Endothelial cell of umbilical vein (primary cell): ENCODE results near the gene TAS2R41.

Experiments
- EZH2 ChIP-seq: IDR thresholded peaks from 2 replicates; pipeline ENCODE4 v1.6.1; 2012; ENCODE audit warnings: borderline replicate concordance, low read depth, mild to moderate bottlenecking, moderate library complexity, low read length, inconsistent platforms; ENCODE audit not compliant: severe bottlenecking
- JUN ChIP-seq: IDR thresholded peaks from 2 replicates; pipeline ENCODE4 v1.6.1; 2011; ENCODE audit warnings: borderline replicate concordance, low read depth; ENCODE audit not compliant: insufficient read length, insufficient read depth
- POLR2A ChIP-seq: IDR thresholded peaks from 2 replicates; pipeline ENCODE4 v1.6.1; 2012; ENCODE audit warnings: low read depth, mild to moderate bottlenecking, control low read depth, low read length
- POLR2AphosphoS5 ChIP-seq: IDR thresholded peaks from 2 replicates; pipeline ENCODE4 v1.6.1; 2012; ENCODE audit warnings: low read depth, mild to moderate bottlenecking, control low read depth, low read length, moderate library complexity; ENCODE audit not compliant: insufficient read depth
- TF ChIP-seq, protein P1 (sequence below), 2 donors: IDR thresholded peaks; 1 replicate in 1 of 2; 2 replicates in 1 of 2; pipeline ENCODE4 v1.5.1; 2011; ENCODE audit warnings: low read length in 2 of 2, mild to moderate bottlenecking in 2 of 2, moderate library complexity in 2 of 2, control low read depth in 1 of 2, inconsistent platforms in 1 of 2, low read depth in 1 of 2; ENCODE audit not compliant: insufficient read depth in 1 of 2; ENCODE audit errors: extremely low read depth in 1 of 2

DNA sequence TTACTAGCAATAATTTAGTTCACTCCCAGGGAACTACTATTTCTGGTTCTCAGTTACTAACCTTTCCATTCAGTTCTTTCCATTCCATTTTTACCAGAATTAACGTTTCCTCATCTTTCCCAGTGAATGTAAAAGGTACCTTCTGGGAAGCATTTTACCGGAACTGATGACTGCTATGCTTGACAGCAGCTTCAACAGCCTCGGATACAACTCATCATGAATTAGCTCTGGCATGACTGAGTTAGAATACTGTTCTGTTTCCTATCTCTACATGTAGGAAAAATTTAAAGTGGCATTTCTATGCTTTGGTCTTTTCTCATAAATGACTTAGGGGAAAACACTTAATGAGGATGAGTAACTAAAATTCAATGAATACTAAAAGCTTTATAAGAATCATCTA lies 18.6 kb downstream of the TAS2R41 start:
- TF ChIP-seq, protein P1, sequence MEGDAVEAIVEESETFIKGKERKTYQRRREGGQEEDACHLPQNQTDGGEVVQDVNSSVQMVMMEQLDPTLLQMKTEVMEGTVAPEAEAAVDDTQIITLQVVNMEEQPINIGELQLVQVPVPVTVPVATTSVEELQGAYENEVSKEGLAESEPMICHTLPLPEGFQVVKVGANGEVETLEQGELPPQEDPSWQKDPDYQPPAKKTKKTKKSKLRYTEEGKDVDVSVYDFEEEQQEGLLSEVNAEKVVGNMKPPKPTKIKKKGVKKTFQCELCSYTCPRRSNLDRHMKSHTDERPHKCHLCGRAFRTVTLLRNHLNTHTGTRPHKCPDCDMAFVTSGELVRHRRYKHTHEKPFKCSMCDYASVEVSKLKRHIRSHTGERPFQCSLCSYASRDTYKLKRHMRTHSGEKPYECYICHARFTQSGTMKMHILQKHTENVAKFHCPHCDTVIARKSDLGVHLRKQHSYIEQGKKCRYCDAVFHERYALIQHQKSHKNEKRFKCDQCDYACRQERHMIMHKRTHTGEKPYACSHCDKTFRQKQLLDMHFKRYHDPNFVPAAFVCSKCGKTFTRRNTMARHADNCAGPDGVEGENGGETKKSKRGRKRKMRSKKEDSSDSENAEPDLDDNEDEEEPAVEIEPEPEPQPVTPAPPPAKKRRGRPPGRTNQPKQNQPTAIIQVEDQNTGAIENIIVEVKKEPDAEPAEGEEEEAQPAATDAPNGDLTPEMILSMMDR (IDR thresholded peaks at IDR 0.05; ENCODE audit: extremely low read depth in 1 of 2, insufficient read depth in 1 of 2, low read depth in 1 of 2, low read length in 2 of 2) = no peak
- TF ChIP-seq POLR2A = no peak
- no peak for TF ChIP-seq POLR2AphosphoS5
- no peak for TF ChIP-seq JUN
- TF ChIP-seq EZH2 = no peak
